ENCODE data around the gene NUP210. TPM values are rescaled to one million over a fixed set of nuclear protein-coding genes. Genes with fewer than 3 reads are reported as not detected.

The NUP210 gene
- total and polyA plus RNA-seq, 3 donors from 2014 or later, result 26.2 to 44.0 (median 37.4) TPM

DNA sequence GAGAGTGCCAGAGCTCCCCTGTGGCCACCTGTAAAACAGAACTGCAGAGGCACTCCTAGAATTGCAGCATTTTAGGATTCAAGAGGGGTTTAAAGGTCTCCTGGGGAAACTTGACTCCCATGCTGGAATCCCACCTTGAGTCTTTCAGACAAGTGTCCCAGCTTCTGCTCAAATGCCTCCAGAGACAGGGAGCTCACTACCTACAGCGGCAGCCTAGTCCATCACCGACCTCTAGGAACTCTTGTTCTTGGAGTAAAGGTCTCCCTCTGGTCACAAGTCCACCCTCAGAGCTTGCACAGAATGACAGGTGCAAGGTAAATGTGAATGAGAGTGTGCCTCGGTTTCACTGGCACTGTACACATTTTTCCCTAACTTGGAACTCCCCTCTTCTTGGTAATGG is 72.0 kb downstream of the NUP210 start:
- intact Hi-C loops (cut with DNase I; ENCODE audit: low total_unique reads), result no loop called here
- no peak overlapping the region for H3K27ac ChIP-seq
- TF ChIP-seq POLR2A (IDR thresholded peaks at IDR 0.05), result no peak
- TF ChIP-seq, protein P1, sequence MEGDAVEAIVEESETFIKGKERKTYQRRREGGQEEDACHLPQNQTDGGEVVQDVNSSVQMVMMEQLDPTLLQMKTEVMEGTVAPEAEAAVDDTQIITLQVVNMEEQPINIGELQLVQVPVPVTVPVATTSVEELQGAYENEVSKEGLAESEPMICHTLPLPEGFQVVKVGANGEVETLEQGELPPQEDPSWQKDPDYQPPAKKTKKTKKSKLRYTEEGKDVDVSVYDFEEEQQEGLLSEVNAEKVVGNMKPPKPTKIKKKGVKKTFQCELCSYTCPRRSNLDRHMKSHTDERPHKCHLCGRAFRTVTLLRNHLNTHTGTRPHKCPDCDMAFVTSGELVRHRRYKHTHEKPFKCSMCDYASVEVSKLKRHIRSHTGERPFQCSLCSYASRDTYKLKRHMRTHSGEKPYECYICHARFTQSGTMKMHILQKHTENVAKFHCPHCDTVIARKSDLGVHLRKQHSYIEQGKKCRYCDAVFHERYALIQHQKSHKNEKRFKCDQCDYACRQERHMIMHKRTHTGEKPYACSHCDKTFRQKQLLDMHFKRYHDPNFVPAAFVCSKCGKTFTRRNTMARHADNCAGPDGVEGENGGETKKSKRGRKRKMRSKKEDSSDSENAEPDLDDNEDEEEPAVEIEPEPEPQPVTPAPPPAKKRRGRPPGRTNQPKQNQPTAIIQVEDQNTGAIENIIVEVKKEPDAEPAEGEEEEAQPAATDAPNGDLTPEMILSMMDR (IDR thresholded peaks at IDR 0.05), result no peak

DNA sequence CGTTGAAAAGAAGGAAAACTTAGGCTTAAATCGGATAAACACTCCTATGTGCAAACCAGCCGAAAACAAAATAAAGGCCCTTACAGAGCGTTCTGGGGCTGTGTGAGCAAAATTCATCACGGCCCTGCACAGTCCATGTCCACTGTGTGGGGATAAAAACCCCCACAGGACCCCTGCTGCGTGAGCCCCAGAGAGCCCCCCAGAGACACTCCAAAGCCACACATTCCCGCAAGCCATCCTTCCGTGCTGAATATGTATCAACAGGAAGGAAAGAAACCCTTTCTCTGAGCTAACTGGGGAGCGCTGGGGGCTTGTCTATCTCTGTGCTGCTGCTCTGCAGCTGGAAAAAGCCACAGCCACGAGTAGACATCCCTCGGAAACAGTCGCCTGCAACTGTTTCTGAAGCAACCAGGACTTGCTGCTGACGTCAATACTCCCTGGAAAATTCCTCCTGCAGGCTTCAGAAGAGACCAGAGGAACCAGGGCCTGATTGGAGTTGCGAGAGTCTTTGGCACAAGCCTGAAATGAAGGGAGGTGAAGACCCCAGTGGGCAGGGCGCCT is 72.7 kb downstream of the NUP210 start:
- Histone ChIP-seq H3K4me1 (peaks cover 4% of the 10 kb centered on the region), H3K27me3 (no peaks in the 10 kb centered on the region), H3K9me3 (no peaks in the 10 kb centered on the region), H3K36me3 (ENCODE audit: low read depth, missing control alignments) (no peaks in the 10 kb centered on the region), H3K27ac (no peak overlapping the region), H3K4me3 (no peak overlapping the region)
- TF ChIP-seq, protein P1 (IDR thresholded peaks at IDR 0.05), result no peak
- no peak for TF ChIP-seq POLR2A (IDR thresholded peaks at IDR 0.05)
- no peak for DNase-seq
- WGBS, 2 donors, result 88 to 91% methylated on average over 10 to 15 of the region's 15 CpGs
- intact Hi-C loops (cut with DNase I; ENCODE audit: low total_unique reads), result no loop called here

More for the DNA sequence above, 72.0 kb downstream of the NUP210 start:
- H3K9me3 ChIP-seq, result no peaks in the 10 kb centered on the region
- DNase-seq, result no peak
- WGBS, 2 donors, result 77 to 84% methylated on average over 3 of the region's 3 CpGs
- H3K4me1 ChIP-seq, result peaks cover 4% of the 10 kb centered on the region
- no peaks in the 10 kb centered on the region for H3K27me3 ChIP-seq
- H3K4me3 ChIP-seq, result no peak overlapping the region
- no peaks in the 10 kb centered on the region for H3K36me3 ChIP-seq (ENCODE audit: low read depth, missing control alignments)

DNA sequence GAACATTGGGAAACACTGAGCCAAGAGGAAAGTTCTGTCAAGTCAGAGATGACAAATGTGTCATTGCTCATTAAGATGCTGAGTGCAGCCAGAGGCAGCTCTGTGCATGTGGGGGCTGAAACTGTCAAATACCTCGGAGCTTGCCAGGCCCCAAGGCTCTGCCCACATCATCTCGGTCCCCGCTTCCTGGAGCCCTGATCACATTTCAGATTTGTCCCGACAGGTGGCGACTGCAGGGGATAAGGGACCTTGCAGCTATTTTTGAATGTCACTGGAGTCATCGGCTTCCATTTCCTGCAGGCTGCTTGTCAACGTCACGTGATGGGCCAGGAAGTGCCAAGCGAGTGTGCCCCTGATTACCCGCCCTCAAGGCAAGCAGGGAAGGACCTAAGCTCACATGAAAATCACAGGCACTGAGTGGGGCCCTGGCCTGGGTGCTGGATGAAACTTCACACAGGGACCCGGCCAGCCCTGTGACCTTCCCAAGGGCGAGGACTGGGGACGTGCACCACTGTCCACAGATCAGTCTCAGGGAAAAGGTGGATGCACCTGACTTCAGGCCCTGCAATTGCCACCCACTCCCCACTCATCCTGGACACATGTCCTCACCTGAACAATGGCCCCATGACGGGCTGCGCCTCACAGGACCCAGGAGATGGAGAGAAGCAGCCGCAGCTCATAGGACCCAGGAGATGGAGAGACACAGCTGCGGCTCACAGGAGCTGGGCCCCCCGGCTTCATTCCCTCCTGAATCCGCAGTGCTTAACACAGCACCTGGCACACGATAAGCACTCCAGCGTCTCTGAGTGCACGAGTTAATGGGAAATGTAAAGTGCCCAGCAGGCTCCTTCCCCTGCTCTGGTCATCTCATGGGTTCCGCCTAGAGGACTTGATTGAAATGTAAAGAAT is 73.4 kb downstream of the NUP210 start:
- DNase-seq, result no peak
- Histone ChIP-seq H3K9me3 (no peaks in the 10 kb centered on the region), H3K27me3 (no peaks in the 10 kb centered on the region), H3K27ac (no peak overlapping the region), H3K4me3 (no peak overlapping the region), H3K4me1 (peaks cover 4% of the 10 kb centered on the region), H3K36me3 (ENCODE audit: low read depth, missing control alignments) (no peaks in the 10 kb centered on the region)
- intact Hi-C loops (cut with DNase I; ENCODE audit: low total_unique reads), result no loop called here
- 83 to 84% methylated on average over 19 to 23 of the region's 23 CpGs for WGBS, 2 donors
- no peak for TF ChIP-seq POLR2A (IDR thresholded peaks at IDR 0.05)
- TF ChIP-seq, protein P1 (IDR thresholded peaks at IDR 0.05), result no peak

DNA sequence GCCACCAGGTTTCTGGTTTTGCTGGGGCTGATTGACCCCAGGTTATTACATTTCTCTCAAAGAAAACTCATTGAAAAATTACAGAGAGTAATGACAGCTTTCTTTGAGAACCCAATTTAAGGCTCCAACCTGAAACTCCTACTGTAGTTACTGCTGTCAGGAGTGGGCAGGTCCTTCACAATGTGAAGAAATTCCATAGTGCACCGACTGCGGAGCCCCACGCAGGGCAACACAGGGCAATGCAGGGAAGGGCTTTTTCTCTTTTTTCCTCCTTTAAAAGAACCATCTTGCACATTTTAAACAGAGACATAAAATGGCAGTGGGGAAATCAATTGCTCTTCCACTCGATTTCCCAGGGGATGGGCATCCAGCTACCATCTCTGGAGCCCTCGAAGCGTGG is 74.3 kb downstream of the NUP210 start:
- DNase-seq, result no peak
- Histone ChIP-seq H3K27ac (no peak overlapping the region), H3K27me3 (no peaks in the 10 kb centered on the region), H3K4me3 (no peak overlapping the region), H3K4me1 (peaks cover 4% of the 10 kb centered on the region), H3K36me3 (ENCODE audit: low read depth, missing control alignments) (no peaks in the 10 kb centered on the region), H3K9me3 (no peaks in the 10 kb centered on the region)
- intact Hi-C loops (cut with DNase I; ENCODE audit: low total_unique reads), result no loop called here
- TF ChIP-seq, protein P1 (IDR thresholded peaks at IDR 0.05), result no peak
- no peak for TF ChIP-seq POLR2A (IDR thresholded peaks at IDR 0.05)
- WGBS, 2 donors, result 93 to 95% methylated on average over 6 of the region's 6 CpGs

Data from testis (tissue), 3 donors.